ENCODE measurements around the gene BUD31. TPM values are rescaled to one million over a fixed set of nuclear protein-coding genes. Genes with fewer than 3 reads are reported as not detected.
A peak's percentile ranks its signal among the peaks of the same experiment; 100 is the strongest.

Gene BUD31
- total and polyA plus RNA-seq, 9 of the 15 experiments (the other 6 are each of a cell fraction or from before 2014, with no cell fraction given): 105 to 342 (median 247) TPM

DNA sequence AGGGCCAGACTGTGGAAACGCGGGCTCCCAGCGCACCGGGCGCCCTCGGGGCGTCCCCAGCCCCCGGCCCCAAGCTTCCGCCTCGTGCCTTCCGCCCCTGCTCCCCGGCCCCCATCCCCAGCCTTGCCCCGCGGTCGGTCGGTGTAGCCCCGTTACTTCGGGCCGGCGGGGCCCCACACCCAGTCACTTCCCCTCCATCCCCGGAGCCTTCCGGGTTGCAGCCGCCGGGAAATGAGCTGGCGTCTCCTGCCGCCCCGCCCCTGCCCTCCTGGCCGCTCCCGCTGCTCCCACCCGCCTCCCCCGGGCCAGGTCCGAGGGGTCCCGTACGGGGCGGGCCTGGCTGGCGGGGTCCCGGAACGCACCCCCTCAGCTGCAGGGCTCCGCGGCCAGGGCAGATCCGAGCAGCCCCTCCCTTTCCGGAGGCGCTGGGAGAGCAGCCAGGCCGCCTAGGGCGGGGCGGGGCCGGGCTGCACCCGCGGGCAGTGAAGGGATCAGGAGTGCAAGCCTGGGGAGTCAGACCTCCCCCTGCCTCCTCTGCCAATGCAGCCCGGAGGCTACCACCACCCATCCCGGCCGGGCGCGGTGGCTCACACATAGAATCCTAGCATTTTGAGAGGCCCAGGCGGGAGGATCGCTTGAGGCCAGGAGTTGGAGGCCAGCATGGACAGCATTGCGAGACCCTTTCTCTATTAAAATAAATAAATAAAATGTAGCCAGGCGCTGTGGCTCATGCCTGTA lies 33.5 kb upstream of the BUD31 start (continued):
- TF ChIP-seq, protein P1, sequence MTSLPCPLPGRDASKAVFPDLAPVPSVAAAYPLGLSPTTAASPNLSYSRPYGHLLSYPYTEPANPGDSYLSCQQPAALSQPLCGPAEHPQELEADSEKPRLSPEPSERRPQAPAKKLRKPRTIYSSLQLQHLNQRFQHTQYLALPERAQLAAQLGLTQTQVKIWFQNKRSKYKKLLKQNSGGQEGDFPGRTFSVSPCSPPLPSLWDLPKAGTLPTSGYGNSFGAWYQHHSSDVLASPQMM (CRISPR knock-in tag; IDR thresholded peaks at IDR 0.05): no peak
- TF ChIP-seq, protein P2, sequence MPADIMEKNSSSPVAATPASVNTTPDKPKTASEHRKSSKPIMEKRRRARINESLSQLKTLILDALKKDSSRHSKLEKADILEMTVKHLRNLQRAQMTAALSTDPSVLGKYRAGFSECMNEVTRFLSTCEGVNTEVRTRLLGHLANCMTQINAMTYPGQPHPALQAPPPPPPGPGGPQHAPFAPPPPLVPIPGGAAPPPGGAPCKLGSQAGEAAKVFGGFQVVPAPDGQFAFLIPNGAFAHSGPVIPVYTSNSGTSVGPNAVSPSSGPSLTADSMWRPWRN (IDR thresholded peaks at IDR 0.05; ENCODE audit: low read depth): no peak
- no peak for TF ChIP-seq KHSRP (IDR thresholded peaks at IDR 0.05)
- peak; percentile 58; the same call in 1 of the 2 replicates for TF ChIP-seq ZFPM2 (CRISPR knock-in tag; IDR thresholded peaks at IDR 0.05)
- no peak for TF ChIP-seq ZNF124 (CRISPR knock-in tag; IDR thresholded peaks at IDR 0.05)
- no peak for TF ChIP-seq ESRRB (CRISPR knock-in tag; IDR thresholded peaks at IDR 0.05; ENCODE audit: borderline replicate concordance)
- no peak for TF ChIP-seq NR2C2 (CRISPR knock-in tag; IDR thresholded peaks at IDR 0.05)
- TF ChIP-seq NR2C2 (tag; IDR thresholded peaks at IDR 0.05): peak; percentile 1; the same call in 1 of the 2 replicates
- no peak for TF ChIP-seq FOXK1 (CRISPR knock-in tag; IDR thresholded peaks at IDR 0.05; ENCODE audit: borderline replicate concordance)
- TF ChIP-seq, protein P3, sequence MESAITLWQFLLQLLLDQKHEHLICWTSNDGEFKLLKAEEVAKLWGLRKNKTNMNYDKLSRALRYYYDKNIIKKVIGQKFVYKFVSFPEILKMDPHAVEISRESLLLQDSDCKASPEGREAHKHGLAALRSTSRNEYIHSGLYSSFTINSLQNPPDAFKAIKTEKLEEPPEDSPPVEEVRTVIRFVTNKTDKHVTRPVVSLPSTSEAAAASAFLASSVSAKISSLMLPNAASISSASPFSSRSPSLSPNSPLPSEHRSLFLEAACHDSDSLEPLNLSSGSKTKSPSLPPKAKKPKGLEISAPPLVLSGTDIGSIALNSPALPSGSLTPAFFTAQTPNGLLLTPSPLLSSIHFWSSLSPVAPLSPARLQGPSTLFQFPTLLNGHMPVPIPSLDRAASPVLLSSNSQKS (CRISPR knock-in tag; IDR thresholded peaks at IDR 0.05): no peak
- peak; percentile 72 for TF ChIP-seq GABPA (tag; conservative IDR thresholded peaks at IDR 0.05; ENCODE audit: low read depth)
- no peak; the same call in 1 of the 2 replicates for TF ChIP-seq ZFX (CRISPR knock-in tag; IDR thresholded peaks at IDR 0.05)
- peak; percentile 51 for TF ChIP-seq ETV1 (tag; conservative IDR thresholded peaks at IDR 0.05; ENCODE audit: low read depth)
- TF ChIP-seq PTRF (tag; IDR thresholded peaks at IDR 0.05): no peak
- no peak for TF ChIP-seq ZNF24 (IDR thresholded peaks at IDR 0.05)
- no peak for TF ChIP-seq ZNF764 (CRISPR knock-in tag; IDR thresholded peaks at IDR 0.05; ENCODE audit: low read depth)
- TF ChIP-seq, protein P4, sequence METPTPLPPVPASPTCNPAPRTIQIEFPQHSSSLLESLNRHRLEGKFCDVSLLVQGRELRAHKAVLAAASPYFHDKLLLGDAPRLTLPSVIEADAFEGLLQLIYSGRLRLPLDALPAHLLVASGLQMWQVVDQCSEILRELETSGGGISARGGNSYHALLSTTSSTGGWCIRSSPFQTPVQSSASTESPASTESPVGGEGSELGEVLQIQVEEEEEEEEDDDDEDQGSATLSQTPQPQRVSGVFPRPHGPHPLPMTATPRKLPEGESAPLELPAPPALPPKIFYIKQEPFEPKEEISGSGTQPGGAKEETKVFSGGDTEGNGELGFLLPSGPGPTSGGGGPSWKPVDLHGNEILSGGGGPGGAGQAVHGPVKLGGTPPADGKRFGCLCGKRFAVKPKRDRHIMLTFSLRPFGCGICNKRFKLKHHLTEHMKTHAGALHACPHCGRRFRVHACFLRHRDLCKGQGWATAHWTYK (CRISPR knock-in tag; IDR thresholded peaks at IDR 0.05): peak; percentile 68; the same call in 1 of the 2 replicates
- TF ChIP-seq ZKSCAN1 (IDR thresholded peaks at IDR 0.05; ENCODE audit: low read depth, low read length): no peak
- TF ChIP-seq, protein P5, sequence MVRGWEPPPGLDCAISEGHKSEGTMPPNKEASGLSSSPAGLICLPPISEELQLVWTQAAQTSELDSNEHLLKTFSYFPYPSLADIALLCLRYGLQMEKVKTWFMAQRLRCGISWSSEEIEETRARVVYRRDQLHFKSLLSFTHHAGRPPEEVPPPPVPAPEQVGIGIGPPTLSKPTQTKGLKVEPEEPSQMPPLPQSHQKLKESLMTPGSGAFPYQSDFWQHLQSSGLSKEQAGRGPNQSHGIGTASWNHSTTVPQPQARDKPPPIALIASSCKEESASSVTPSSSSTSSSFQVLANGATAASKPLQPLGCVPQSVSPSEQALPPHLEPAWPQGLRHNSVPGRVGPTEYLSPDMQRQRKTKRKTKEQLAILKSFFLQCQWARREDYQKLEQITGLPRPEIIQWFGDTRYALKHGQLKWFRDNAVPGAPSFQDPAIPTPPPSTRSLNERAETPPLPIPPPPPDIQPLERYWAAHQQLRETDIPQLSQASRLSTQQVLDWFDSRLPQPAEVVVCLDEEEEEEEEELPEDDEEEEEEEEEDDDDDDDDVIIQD (CRISPR knock-in tag; IDR thresholded peaks at IDR 0.05): no peak
- TF ChIP-seq, protein P6, sequence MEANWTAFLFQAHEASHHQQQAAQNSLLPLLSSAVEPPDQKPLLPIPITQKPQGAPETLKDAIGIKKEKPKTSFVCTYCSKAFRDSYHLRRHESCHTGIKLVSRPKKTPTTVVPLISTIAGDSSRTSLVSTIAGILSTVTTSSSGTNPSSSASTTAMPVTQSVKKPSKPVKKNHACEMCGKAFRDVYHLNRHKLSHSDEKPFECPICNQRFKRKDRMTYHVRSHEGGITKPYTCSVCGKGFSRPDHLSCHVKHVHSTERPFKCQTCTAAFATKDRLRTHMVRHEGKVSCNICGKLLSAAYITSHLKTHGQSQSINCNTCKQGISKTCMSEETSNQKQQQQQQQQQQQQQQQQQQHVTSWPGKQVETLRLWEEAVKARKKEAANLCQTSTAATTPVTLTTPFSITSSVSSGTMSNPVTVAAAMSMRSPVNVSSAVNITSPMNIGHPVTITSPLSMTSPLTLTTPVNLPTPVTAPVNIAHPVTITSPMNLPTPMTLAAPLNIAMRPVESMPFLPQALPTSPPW (CRISPR knock-in tag; IDR thresholded peaks at IDR 0.05): peak; percentile 94
- TF ChIP-seq RFX7 (CRISPR knock-in tag; IDR thresholded peaks at IDR 0.05): no peak
- no peak for TF ChIP-seq RBM14 (IDR thresholded peaks at IDR 0.05; ENCODE audit: borderline replicate concordance, insufficient read depth, low read depth, low read length)
- no peak for TF ChIP-seq NR3C1 (CRISPR knock-in tag; IDR thresholded peaks at IDR 0.05)
